Loucy (cell line): ENCODE results near the gene HOXD8.

Experiments
- H2AFZ ChIP-seq: fragments of 200-600 bp; sonication (generic); 2 replicates; pipeline ENCODE4 v1.6.0; 2016; ENCODE audit warnings: antibody characterized with exemption, mild to moderate bottlenecking, low read length, moderate library complexity
- H3F3A ChIP-seq: fragments of 200-600 bp; 2 replicates; pipeline ENCODE4 v1.6.0; 2016; ENCODE audit warnings: antibody characterized with exemption, low read depth, mild to moderate bottlenecking
- H3K27me3 ChIP-seq: fragments of 200-600 bp; sonication (generic); 2 replicates; pipeline ENCODE4 v1.6.1; 2014; ENCODE audit warnings: low read length, mild to moderate bottlenecking; ENCODE audit not compliant: insufficient read depth, poor library complexity, severe bottlenecking
- H3K36me3 ChIP-seq: fragments of 200-600 bp; sonication (generic); 2 replicates; pipeline ENCODE4 v1.6.1; 2016; ENCODE audit warnings: low read length; ENCODE audit not compliant: insufficient read depth
- H3K4me1 ChIP-seq: fragments of 200-600 bp; sonication (generic); 2 replicates; pipeline ENCODE4 v1.5.1; 2014; ENCODE audit warnings: low read length, mild to moderate bottlenecking; ENCODE audit not compliant: insufficient read depth, poor library complexity, severe bottlenecking
- H3K4me2 ChIP-seq: fragments of 200-600 bp; sonication (generic); 2 replicates; pipeline ENCODE4 v1.6.0; 2014; ENCODE audit warnings: antibody characterized with exemption, low read length, low read depth, mild to moderate bottlenecking; ENCODE audit not compliant: poor library complexity, severe bottlenecking
- H3K4me3 ChIP-seq: fragments of 200-600 bp; sonication (generic); 2 replicates; pipeline ENCODE4 v1.5.1; 2014; ENCODE audit warnings: low read length, mild to moderate bottlenecking, mixed read lengths; ENCODE audit not compliant: poor library complexity, severe bottlenecking
- H3K79me2 ChIP-seq: fragments of 200-600 bp; sonication (generic); 2 replicates; pipeline ENCODE4 v1.6.1; 2014; ENCODE audit warnings: low read length; ENCODE audit not compliant: insufficient read depth
- H3K9ac ChIP-seq: fragments of 200-600 bp; sonication (generic); 2 replicates; pipeline ENCODE4 v1.6.0; 2014; ENCODE audit warnings: mild to moderate bottlenecking, low read depth, low read length, moderate library complexity; ENCODE audit not compliant: poor library complexity, severe bottlenecking
- H3K9me2 ChIP-seq: fragments of 200-600 bp; sonication (generic); replicated peaks from 2 replicates; pipeline ENCODE4 v1.6.1; 2016; ENCODE audit warnings: low read depth, low read length, mixed read lengths
- H3K9me3 ChIP-seq: fragments of 200-600 bp; sonication (generic); 2 replicates; pipeline ENCODE4 v1.6.1; 2014; ENCODE audit warnings: mild to moderate bottlenecking, antibody characterized with exemption, low read length, low read depth; ENCODE audit not compliant: insufficient read depth
- H4K20me1 ChIP-seq: fragments of 200-600 bp; sonication (generic); 2 replicates; pipeline ENCODE4 v1.6.0; 2014; ENCODE audit warnings: antibody characterized with exemption, low read length, mild to moderate bottlenecking; ENCODE audit not compliant: insufficient read depth, poor library complexity, severe bottlenecking
- CTCF ChIP-seq: fragments of 200-600 bp; sonication (generic); conservative IDR thresholded peaks from 2 replicates; pipeline ENCODE4 v1.5.1; 2014; ENCODE audit warnings: mild to moderate bottlenecking, antibody characterized with exemption, low read length
- EZH2phosphoT487 ChIP-seq: fragments of 200-600 bp; IDR thresholded peaks from 2 replicates; pipeline ENCODE4 v1.6.1; 2018; ENCODE audit warnings: antibody characterized with exemption, mild to moderate bottlenecking, moderate library complexity, borderline replicate concordance

Gene HOXD8

GRCh38 chr2:176174382-176174823 is 44.9 kb downstream of the HOXD8 start:
- no peaks in the 10 kb centered on the region for H3K36me3 ChIP-seq
- H3K9ac ChIP-seq = no peak overlapping the region
- H3K9me3 ChIP-seq = no peaks in the 10 kb centered on the region
- no peaks in the 10 kb centered on the region for H3K4me1 ChIP-seq
- no peaks in the 10 kb centered on the region for H3K9me2 ChIP-seq
- no peak overlapping the region for H2AFZ ChIP-seq
- no peaks in the 10 kb centered on the region for H3F3A ChIP-seq
- H3K4me2 ChIP-seq = no peak overlapping the region
- H4K20me1 ChIP-seq = no peaks in the 10 kb centered on the region
- H3K79me2 ChIP-seq = no peaks in the 10 kb centered on the region
- peaks cover 6% of the 10 kb centered on the region for H3K27me3 ChIP-seq
- no peak overlapping the region for H3K4me3 ChIP-seq
- no peak for TF ChIP-seq CTCF
- no peak for TF ChIP-seq EZH2phosphoT487

- Histone ChIP-seq H3K4me2 (no peak overlapping the region), H3K4me3 (no peak overlapping the region), H3K4me1 (no peaks in the 10 kb centered on the region), H3K36me3 (no peaks in the 10 kb centered on the region), H3K27me3 (peaks cover 6% of the 10 kb centered on the region), H3K79me2 (no peaks in the 10 kb centered on the region), H3K9me3 (no peaks in the 10 kb centered on the region), H3F3A (no peaks in the 10 kb centered on the region), H4K20me1 (no peaks in the 10 kb centered on the region), H3K9me2 (no peaks in the 10 kb centered on the region), H3K9ac (no peak overlapping the region), H2AFZ (no peak overlapping the region)
- TF ChIP-seq CTCF (no peak), EZH2phosphoT487 (no peak)
Measured at GRCh38 chr2:176174824-176175708, 45.6 kb downstream of the HOXD8 start.

GRCh38 chr2:176175709-176176607 is 46.5 kb downstream of the HOXD8 start:
- H3K9me2 ChIP-seq = no peaks in the 10 kb centered on the region
- H2AFZ ChIP-seq = no peak overlapping the region
- no peak for TF ChIP-seq CTCF
- no peak overlapping the region for H3K9ac ChIP-seq
- H3K79me2 ChIP-seq = no peaks in the 10 kb centered on the region
- H3K36me3 ChIP-seq = no peaks in the 10 kb centered on the region
- peaks cover 6% of the 10 kb centered on the region for H3K27me3 ChIP-seq
- no peaks in the 10 kb centered on the region for H3K4me1 ChIP-seq
- no peak overlapping the region for H3K4me2 ChIP-seq
- H3K4me3 ChIP-seq = no peak overlapping the region
- H3F3A ChIP-seq = no peaks in the 10 kb centered on the region
- no peaks in the 10 kb centered on the region for H3K9me3 ChIP-seq
- no peaks in the 10 kb centered on the region for H4K20me1 ChIP-seq
